PFSK-1 (cell line): ENCODE results near the gene SLC9A9.

Experiments
- POLR2AphosphoS5 ChIP-seq: IDR thresholded peaks from 2 replicates; pipeline ENCODE4 v1.6.1; 2012; ENCODE audit warnings: low read depth, mild to moderate bottlenecking, control low read depth, low read length, moderate library complexity
- REST ChIP-seq, 2 experiments: IDR thresholded peaks; 2 replicates each; pipeline versions ENCODE4 v1.6.1 to v1.8.0; 2011 to 2012; ENCODE audit warnings: low read depth in 2 of 2, low read length in 2 of 2, control low read depth in 1 of 2, inconsistent platforms in 1 of 2, mild to moderate bottlenecking in 1 of 2, moderate library complexity in 1 of 2; ENCODE audit not compliant: insufficient read depth in 1 of 2
- SIN3A ChIP-seq: IDR thresholded peaks from 2 replicates; pipeline ENCODE4 v1.6.1; 2012; ENCODE audit warnings: mild to moderate bottlenecking, low read length, moderate library complexity, borderline replicate concordance; ENCODE audit not compliant: insufficient read depth
- TAF1 ChIP-seq: IDR thresholded peaks from 2 replicates; pipeline ENCODE4 v1.6.1; 2012; ENCODE audit warnings: low read length, control low read depth, borderline replicate concordance; ENCODE audit not compliant: insufficient read depth

GRCh38 chr3:143439817-143440216, 408.5 kb downstream of the SLC9A9 start:
- TF ChIP-seq POLR2AphosphoS5 = no peak
- TF ChIP-seq TAF1 = no peak
- no peak for TF ChIP-seq SIN3A
- TF ChIP-seq REST (IDR thresholded peaks at IDR 0.05; ENCODE audit: insufficient read depth in 1 of 2, low read depth in 2 of 2, low read length in 2 of 2) = no peak
